HL-60 (cell line): ENCODE measurements around the gene AR.

Experiments
- CTCF ChIP-seq: IDR thresholded peaks from one replicate; pipeline ENCODE4 v1.5.1; 2011; ENCODE audit warnings: low read length, control low read depth, inconsistent platforms; ENCODE audit not compliant: insufficient read depth
- GABPA ChIP-seq: IDR thresholded peaks from 2 replicates; pipeline ENCODE4 v1.6.1; 2012; ENCODE audit warnings: low read depth
- POLR2AphosphoS5 ChIP-seq: IDR thresholded peaks from 2 replicates; pipeline ENCODE4 v1.6.1; 2012; ENCODE audit warnings: low read depth
- REST ChIP-seq: IDR thresholded peaks from 2 replicates; pipeline ENCODE4 v1.6.1; 2012; ENCODE audit warnings: low read depth; ENCODE audit not compliant: insufficient replicate concordance
- SPI1 ChIP-seq: IDR thresholded peaks from 2 replicates; pipeline ENCODE4 v1.6.1; 2012; ENCODE audit warnings: low read depth, mild to moderate bottlenecking, borderline replicate concordance

DNA sequence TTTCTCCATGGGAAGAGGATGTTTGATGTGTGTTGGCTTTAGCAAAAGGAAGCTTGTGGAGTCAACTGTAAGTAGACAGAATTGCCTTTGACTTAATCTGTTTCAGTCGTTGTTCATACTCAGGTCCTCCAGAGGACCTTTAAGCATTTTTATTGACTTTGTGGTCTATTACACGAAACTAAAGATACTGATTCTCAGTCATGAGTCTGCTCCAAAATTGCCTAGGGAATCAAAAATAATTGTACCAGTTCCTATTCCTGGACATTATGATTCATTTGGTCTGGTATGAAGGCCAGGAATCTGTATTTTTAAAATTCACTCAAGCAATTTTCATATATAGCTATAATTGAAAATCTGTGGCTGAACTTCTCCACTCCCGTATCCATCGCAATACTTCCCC, 38.6 kb downstream of the AR start:
- no peak for TF ChIP-seq SPI1
- TF ChIP-seq CTCF: no peak
- no peak for TF ChIP-seq POLR2AphosphoS5
- no peak for TF ChIP-seq REST
- TF ChIP-seq GABPA: no peak
